ENCODE data around the gene SKA1.
"Not testable (repeated sequence)": the region's sequence is repeated elsewhere in the genome, so short reads cannot be mapped to it uniquely, and the experiment has no call there.

SKA1 gene

DNA sequence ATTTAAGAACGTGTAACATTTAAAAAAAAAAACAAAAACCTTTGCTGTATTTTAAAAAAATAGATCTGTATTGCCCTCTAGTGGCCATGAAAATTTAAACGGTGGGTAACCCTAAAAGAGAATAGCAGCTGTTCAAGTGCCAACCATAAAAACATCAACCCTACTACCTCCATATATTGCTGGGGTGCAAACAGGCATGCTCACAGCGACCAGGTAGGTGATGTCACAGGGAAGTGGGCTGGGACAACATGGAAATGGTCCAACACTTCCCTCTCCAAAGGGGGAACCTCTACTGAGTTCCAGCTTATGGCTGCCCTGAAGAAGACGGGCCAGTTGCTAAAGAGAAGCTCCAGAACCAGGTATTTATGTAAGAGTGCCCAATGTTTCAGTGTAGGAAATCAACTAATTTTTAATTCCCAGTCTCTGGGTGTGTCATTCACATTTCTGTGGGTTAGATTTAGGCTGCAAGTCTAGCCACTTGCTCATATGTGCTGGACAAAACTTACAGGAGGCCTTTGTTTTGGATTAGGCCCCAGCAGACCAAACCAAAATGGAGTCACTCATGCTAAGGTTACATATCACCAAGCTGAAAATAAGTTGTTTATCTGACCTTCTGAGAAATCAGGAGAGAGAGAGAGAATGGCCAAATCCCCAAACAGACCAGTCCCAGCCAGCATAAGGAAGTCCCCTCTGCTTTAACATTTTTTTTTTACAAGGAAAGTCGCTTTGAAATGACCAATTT is 54.5 kb downstream of the SKA1 start:
- DNase-seq (ENCODE audit: low read depth in 2 of 2), result no peak

GRCh38 chr18:50432915-50433314 is 58.1 kb downstream of the SKA1 start:
- no peak for DNase-seq (ENCODE audit: low read depth in 2 of 2)

DNA sequence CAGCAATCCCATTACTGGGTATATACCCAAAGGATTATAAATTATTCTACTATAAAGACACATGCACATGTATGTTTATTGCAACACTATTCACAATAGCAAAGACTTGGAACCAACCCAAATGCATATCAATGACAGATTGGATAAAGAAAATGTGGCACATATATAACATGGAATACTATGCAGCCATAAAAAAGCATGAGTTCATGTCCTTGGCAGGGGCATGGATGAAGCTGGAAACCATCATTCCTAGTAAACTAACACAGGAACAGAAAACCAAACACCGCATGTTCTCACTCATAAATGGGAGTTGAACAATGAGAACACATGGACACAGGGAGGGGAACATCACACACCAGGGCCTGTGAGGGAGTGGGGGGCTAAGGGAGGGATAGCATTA is 61.9 kb downstream of the SKA1 start:
- not testable (repeated sequence) for DNase-seq (ENCODE audit: low read depth in 2 of 2)

GRCh38 chr18:50439460-50440015 is 64.7 kb downstream of the SKA1 start:
- DNase-seq (ENCODE audit: low read depth in 2 of 2), result no peak

- DNase-seq (ENCODE audit: low read depth in 2 of 2), result no peak
These were observed 66.2 kb downstream of the SKA1 start for GRCh38 chr18:50441016-50441415.

- DNase-seq (ENCODE audit: low read depth in 2 of 2), result no peak
These were observed 66.7 kb downstream of the SKA1 start for GRCh38 chr18:50441501-50441900.
